ENCODE measurements around the gene THRB.

Gene THRB

GRCh38 chr3:24523215-24523614, 28.6 kb upstream of the THRB start:
- Histone ChIP-seq H4K20me1 (ENCODE audit: insufficient read depth, low read length, poor library complexity, severe bottlenecking) (no peaks in the 10 kb centered on the region), H3K79me2 (ENCODE audit: insufficient read depth, low read length) (no peaks in the 10 kb centered on the region), H3K4me1 (ENCODE audit: insufficient read depth, low read length, poor library complexity, severe bottlenecking) (no peaks in the 10 kb centered on the region), H3K9ac (ENCODE audit: low read depth, low read length, poor library complexity, severe bottlenecking) (no peak overlapping the region), H3K36me3 (ENCODE audit: insufficient read depth, low read length) (no peaks in the 10 kb centered on the region), H3F3A (ENCODE audit: low read depth) (no peaks in the 10 kb centered on the region), H3K4me3 (ENCODE audit: low read length, poor library complexity, severe bottlenecking) (no peak overlapping the region), H3K9me2 (replicated peaks; ENCODE audit: low read depth, low read length) (no peaks in the 10 kb centered on the region), H3K4me2 (ENCODE audit: low read depth, low read length, poor library complexity, severe bottlenecking) (no peak overlapping the region), H3K27me3 (ENCODE audit: insufficient read depth, low read length, poor library complexity, severe bottlenecking) (no peaks in the 10 kb centered on the region), H2AFZ (ENCODE audit: low read length) (no peak overlapping the region), H3K9me3 (ENCODE audit: insufficient read depth, low read depth, low read length) (no peaks in the 10 kb centered on the region)
- TF ChIP-seq EZH2phosphoT487 (IDR thresholded peaks at IDR 0.05; ENCODE audit: borderline replicate concordance) = no peak
- TF ChIP-seq CTCF (conservative IDR thresholded peaks at IDR 0.05; ENCODE audit: low read length) = no peak

DNA sequence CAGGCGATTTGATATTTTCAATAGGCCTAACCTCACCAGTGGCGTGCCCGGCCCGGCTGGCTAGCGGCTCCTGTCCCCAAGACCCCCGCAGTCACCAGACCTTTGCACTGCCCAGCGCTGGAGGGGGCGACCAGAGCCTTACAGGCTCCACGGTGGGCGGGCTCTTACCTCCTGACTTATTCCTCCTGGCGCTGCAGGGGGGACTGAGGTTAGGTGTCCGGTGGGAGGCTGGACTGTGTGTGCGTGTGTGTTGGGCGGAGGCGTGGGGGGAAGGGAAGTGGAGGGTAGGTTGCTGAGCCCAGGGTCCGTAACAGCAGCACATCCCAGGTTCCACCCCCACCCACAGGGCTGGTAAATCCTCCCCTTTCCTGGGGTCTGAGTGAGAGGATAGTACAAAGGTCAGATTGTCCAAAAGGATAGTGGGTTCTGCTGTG, 27.5 kb upstream of the THRB start:
- H3K9me3 ChIP-seq (ENCODE audit: insufficient read depth, low read depth, low read length) = no peaks in the 10 kb centered on the region
- no peaks in the 10 kb centered on the region for H3K9me2 ChIP-seq (replicated peaks; ENCODE audit: low read depth, low read length)
- no peaks in the 10 kb centered on the region for H3F3A ChIP-seq (ENCODE audit: low read depth)
- H2AFZ ChIP-seq (ENCODE audit: low read length) = no peak overlapping the region
- H3K9ac ChIP-seq (ENCODE audit: low read depth, low read length, poor library complexity, severe bottlenecking) = no peak overlapping the region
- no peak overlapping the region for H3K4me2 ChIP-seq (ENCODE audit: low read depth, low read length, poor library complexity, severe bottlenecking)
- no peak overlapping the region for H3K4me3 ChIP-seq (ENCODE audit: low read length, poor library complexity, severe bottlenecking)
- no peaks in the 10 kb centered on the region for H3K27me3 ChIP-seq (ENCODE audit: insufficient read depth, low read length, poor library complexity, severe bottlenecking)
- no peak for TF ChIP-seq CTCF (conservative IDR thresholded peaks at IDR 0.05; ENCODE audit: low read length)
- TF ChIP-seq EZH2phosphoT487 (IDR thresholded peaks at IDR 0.05; ENCODE audit: borderline replicate concordance) = no peak
- no peaks in the 10 kb centered on the region for H4K20me1 ChIP-seq (ENCODE audit: insufficient read depth, low read length, poor library complexity, severe bottlenecking)
- no peaks in the 10 kb centered on the region for H3K79me2 ChIP-seq (ENCODE audit: insufficient read depth, low read length)
- H3K4me1 ChIP-seq (ENCODE audit: insufficient read depth, low read length, poor library complexity, severe bottlenecking) = no peaks in the 10 kb centered on the region
- no peaks in the 10 kb centered on the region for H3K36me3 ChIP-seq (ENCODE audit: insufficient read depth, low read length)

DNA sequence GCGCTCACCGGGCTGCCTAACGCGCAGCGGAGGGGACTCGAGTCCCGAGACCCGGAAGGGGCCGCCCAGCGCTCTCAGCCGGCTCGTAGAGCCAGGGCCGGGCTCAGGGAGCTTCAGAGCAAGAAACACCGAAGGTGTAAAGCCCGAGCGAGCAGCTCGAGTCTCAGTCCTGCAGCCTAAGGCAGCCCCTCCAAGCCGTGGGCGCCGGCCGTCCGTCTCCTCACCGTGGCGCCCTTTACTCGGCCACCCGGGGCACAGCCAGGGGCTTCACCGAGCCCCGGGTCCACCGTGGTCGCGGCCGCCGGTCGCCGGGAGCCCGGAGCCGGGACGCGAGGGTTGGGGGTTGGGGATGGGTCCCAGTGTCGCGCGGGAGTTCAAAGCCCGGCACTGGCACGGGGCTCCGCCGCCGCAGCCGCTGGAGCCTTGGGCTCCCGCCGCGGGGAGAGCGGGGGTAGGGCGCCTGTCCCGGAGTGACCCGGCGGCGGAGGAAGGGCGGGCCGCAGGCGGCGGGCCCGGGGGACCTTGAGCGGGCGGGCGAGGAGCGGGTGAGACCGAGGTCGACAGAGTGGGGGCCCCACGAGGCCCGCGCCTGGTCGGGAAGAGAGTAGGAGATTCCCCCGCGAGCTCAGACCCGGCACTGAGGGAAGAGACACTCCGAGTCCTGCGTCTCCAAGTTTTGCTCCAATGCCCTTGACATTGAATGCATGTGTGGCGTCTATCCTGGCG, 26.9 kb upstream of the THRB start:
- Histone ChIP-seq H3K9ac (ENCODE audit: low read depth, low read length, poor library complexity, severe bottlenecking) (no peak overlapping the region), H2AFZ (ENCODE audit: low read length) (no peak overlapping the region), H3K4me2 (ENCODE audit: low read depth, low read length, poor library complexity, severe bottlenecking) (no peak overlapping the region)

More for the DNA sequence above, 26.9 kb upstream of the THRB start:
- Histone ChIP-seq H3K4me3 (ENCODE audit: low read length, poor library complexity, severe bottlenecking) (no peak overlapping the region), H3K79me2 (ENCODE audit: insufficient read depth, low read length) (no peaks in the 10 kb centered on the region), H3K9me3 (ENCODE audit: insufficient read depth, low read depth, low read length) (no peaks in the 10 kb centered on the region), H3K4me1 (ENCODE audit: insufficient read depth, low read length, poor library complexity, severe bottlenecking) (no peaks in the 10 kb centered on the region), H3K36me3 (ENCODE audit: insufficient read depth, low read length) (no peaks in the 10 kb centered on the region), H3K9me2 (replicated peaks; ENCODE audit: low read depth, low read length) (no peaks in the 10 kb centered on the region), H3F3A (ENCODE audit: low read depth) (no peaks in the 10 kb centered on the region), H3K27me3 (ENCODE audit: insufficient read depth, low read length, poor library complexity, severe bottlenecking) (no peaks in the 10 kb centered on the region), H4K20me1 (ENCODE audit: insufficient read depth, low read length, poor library complexity, severe bottlenecking) (no peaks in the 10 kb centered on the region)
- TF ChIP-seq CTCF (conservative IDR thresholded peaks at IDR 0.05; ENCODE audit: low read length) (no peak), EZH2phosphoT487 (IDR thresholded peaks at IDR 0.05; ENCODE audit: borderline replicate concordance) (no peak)

Data from Loucy (cell line).